H1 (cell line): Measurements from ENCODE around the gene RO60. TPM values are rescaled to one million over a fixed set of nuclear protein-coding genes. Genes with fewer than 3 reads are reported as not detected.

Source experiments
- ATF3 ChIP-seq: IDR thresholded peaks from 2 replicates; pipeline ENCODE4 v1.6.1; 2011; ENCODE audit warnings: low read depth, mild to moderate bottlenecking, low read length; ENCODE audit not compliant: insufficient read depth
- RXRA ChIP-seq: IDR thresholded peaks from 2 replicates; pipeline ENCODE4 v1.6.1; 2011; ENCODE audit warnings: low read depth, mild to moderate bottlenecking, low read length, moderate library complexity; ENCODE audit not compliant: insufficient read depth
- SIRT6 ChIP-seq: IDR thresholded peaks from one replicate; pipeline ENCODE4 v1.7.1; 2012; ENCODE audit warnings: low read length, inconsistent platforms
- polyA plus RNA-seq, 7 experiments: library from polyadenylated mRNA; depleted of rRNA in 3 of 7; stranded (reverse) in 5 of 7; unstranded in 2 of 7; fragments of >200 nt in 5 of 7; fragments of 200-250 nt in 2 of 7; gene quantifications; 1 replicate in 5 of 7; 2 replicates in 1 of 7; 4 replicates in 1 of 7; pipeline versions ENCODE4 v1.2.1 to v1.2.3, GENCODE V29; 2011 to 2013; ENCODE audit warnings: missing spikeins in 2 of 7, mixed read lengths in 2 of 7
- total RNA-seq: library from RNA; stranded (reverse); fragmentation: NEBNext Ultra II Directional; extraction: Animal tissue kit (Norgen Biotek cat#: 25700); gene quantifications from 2 replicates; pipeline ENCODE4 v1.2.1, GENCODE V29; 2021

RO60 gene
- total and polyA plus RNA-seq, 2 of the 8 experiments (the other 6 are each of a cell fraction or from before 2014, with no cell fraction given), result 13.6 to 103 TPM

- TF ChIP-seq ATF3 (no peak), RXRA (no peak), SIRT6 (no peak)
These were observed 11.5 kb downstream of the RO60 start (continued) for GRCh38 chr1:193070942-193071341.
